ENCODE measurements around the gene MAP3K14.

MAP3K14 gene

DNA sequence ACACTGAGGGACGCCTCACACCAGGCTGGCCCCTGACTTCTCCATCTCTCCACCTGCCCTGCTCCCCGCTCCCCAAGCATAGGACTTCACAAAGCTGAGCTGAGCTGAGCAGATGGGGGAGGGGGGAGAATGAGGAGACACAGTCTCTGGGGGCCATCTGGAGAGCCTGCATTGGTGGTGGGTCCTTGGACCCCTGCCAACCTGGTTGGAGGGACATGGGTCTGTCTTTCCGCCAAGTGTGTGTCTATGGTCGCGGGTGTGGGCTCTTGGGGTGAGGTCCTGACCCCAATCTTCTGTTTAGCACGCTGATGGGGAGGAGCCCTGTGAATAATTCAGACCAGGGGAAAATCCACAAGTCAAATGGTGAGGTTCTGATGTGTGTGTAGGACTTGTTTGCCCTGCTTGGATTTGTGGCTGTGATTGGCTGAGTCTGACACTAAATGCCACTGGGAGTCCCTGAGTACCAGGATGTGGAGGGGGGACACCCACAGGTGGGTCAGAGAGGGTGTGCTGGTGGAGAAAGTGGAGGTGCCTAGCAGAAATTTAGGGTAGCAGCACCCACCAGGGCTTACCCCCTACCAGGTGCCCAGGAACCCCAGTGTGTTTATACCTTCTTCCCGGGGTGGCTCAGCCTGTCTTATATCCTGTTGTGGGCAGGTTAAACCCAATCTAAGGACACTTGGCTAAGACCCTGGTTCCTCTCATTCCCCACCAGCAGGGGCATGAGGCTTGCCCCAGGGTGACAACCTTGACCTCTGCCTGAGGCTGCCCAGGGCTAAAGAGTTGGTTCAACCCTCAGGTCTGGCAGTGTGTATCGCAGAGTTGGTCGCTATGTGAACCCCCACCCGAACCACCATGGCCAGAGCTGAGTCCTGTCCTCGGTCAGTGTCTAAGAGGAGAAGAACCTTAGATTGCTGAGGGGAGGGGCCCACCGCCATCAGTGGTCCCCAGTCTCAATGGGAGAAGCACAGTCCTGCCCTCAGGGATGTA is 93.0 kb downstream of the MAP3K14 start:
- no peak for DNase-seq (ENCODE audit: low read depth in 2 of 2)

DNA sequence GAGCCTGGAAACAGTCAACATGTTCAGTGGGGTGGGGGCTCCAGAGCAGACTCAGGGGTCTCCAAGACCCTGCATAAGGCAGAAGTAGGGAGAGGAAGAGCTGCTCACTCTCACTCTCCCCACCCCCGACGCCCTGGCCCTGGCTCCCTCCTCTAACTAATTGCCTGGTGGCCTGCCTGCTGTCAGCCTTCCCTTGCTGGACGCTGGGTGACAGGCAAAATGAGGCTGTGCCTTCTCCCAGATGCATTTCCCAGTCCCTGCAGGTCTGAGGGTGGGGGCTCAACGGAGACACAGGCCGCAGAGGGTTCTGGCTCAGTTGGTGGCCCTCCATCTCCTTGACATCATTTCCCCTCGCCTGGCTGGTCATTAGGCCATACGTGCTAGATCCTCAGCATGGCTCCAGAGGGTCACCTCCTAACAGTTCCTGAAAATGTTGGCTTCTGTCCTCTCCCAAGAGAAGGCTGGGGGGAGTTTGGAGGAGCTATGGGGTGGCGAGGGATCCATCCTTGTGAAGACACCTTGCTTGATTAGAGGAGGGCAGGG is 93.8 kb downstream of the MAP3K14 start:
- DNase-seq (ENCODE audit: low read depth in 2 of 2), result no peak

- no peak for DNase-seq (ENCODE audit: low read depth in 2 of 2)
Measured at GRCh38 chr17:45222289-45222995, 94.4 kb downstream of the MAP3K14 start.

DNA sequence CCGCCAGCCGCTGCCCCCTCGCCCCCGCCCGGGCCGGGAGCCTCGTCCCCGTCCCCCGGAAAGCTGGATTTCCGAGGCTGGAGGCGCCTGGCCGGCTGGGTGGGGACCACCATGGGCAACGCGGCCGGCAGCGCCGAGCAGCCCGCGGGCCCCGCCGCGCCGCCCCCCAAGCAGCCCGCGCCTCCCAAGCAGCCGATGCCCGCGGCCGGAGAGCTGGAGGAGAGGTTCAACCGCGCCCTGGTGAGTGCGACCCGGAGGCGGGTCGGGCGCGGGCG is 94.9 kb downstream of the MAP3K14 start:
- DNase-seq (ENCODE audit: low read depth in 2 of 2), result no peak

DNA sequence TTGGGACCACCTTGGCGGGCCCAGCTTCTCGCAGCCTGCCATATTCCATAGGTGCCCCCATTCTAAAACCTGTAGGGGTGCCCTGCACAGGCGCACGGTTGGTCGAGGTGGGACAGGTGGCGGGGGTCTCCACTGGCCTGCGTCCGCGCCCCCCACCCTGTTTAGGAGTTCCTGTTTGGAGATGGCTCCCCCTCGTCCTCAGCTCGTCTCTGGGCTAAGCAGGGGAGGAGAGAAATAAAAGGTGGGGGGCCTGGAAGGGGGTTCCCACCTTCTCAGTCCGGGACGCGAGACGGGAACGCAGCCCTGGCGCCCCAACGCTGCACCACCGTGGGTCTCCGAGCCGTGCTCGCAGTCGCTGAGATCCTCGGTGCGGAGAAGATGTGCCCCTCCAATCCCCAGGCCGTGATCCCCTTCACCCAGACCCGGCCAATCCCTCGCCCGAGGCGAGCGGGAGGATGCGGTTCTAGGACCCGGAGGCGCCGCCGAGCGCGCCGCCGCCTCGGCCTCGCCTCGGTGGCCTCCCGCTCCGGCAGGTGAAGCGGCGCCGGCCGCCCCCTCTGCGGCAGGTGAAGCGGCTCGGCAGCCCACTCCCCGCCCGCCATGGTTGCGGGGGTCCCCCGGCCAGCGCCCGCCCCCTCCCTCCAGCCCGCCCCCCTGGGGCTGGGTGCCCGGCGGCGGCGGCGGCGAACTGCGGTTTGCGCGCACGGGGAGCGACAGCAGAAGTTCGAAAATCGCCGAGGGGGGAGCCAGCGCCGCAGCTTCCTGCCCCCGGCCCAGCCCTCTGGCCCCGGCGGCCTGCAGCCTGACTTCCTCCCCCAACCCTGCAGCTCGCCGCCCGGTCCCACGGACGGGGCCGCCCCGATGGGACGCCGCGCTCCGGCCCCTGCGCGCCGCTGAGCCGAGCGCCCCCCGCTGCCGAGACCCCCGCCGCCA is 95.5 kb downstream of the MAP3K14 start, which contains the start of gene FMNL1:
Gene FMNL1 (plus strand): TSS at position 805 of the 933 bp plus-strand sequence. CDS start 240 bp downstream, outside the sequence.
- DNase-seq (ENCODE audit: low read depth in 2 of 2), result peak in 1 of 2 donors; percentile 59

DNA sequence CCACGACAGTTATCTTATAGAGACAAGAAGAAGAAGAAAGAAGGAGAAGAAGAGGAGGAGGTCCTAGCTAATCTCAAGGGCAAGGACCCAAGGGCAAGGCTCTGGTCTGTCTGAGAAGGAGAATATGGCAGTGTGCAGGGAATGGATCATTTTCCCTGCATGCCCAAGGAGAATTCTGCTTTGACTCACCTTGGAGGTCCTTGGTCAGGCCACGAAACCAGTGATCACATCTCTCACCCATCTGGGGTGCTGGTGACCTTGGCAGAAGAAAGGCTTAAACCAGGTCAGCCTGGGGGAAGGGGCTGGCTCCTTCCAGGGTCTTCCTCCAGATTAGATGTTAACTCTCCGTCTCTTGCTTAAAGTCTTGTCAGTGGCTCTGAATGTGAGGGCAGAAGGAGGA is 96.7 kb downstream of the MAP3K14 start:
- no peak for DNase-seq (ENCODE audit: low read depth in 2 of 2)

DNA sequence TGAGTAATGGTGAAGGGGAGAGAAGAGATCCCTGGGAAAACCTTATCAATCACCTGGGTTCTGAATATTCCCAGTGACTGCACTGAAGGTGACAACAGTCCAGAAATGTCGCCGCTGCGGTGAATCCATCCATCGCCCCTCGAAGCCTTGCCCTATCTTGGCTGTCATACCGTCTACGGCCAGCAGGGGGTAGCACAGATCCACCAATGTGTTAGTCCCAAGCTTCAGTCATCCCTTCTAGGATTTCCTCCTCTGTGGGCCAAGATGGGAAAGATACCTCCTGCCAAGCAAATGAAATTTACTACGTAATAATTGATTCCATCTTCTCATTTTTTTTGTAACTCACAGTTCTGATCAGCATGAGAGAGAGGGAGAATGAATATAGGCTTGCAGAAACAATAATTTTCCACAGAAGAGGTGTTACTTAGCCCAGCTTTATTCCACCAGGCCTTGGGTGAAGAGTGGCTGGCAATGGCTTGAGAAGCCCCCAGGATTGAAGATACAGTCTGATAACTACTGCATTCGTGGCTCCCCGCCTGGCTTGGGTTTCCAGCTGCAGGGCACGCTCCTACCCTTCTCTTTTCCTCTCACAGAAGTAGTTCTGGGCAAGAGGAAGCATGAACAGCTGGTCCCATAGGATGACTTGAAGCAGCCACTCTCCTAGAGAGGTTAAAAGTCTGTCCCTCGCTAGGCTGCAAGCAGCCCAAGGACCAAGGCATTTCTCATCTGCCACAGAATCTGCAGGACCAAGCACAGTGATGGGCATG is 97.7 kb downstream of the MAP3K14 start:
- peak; percentile 66 to 84 for DNase-seq (ENCODE audit: low read depth in 2 of 2)

Measured in stimulated activated CD8-positive, alpha-beta memory T cell treated with anti-CD3 and anti-CD28 coated beads, Interleukin-7, amount 100 ng/mL, for 4 hours (primary cell).